ENCODE data around the gene ITGB5. TPM values are rescaled to one million over a fixed set of nuclear protein-coding genes. Genes with fewer than 3 reads are reported as not detected.

ITGB5 gene
- total RNA-seq, 1 experiment from 2014 or later, result 116 TPM

DNA sequence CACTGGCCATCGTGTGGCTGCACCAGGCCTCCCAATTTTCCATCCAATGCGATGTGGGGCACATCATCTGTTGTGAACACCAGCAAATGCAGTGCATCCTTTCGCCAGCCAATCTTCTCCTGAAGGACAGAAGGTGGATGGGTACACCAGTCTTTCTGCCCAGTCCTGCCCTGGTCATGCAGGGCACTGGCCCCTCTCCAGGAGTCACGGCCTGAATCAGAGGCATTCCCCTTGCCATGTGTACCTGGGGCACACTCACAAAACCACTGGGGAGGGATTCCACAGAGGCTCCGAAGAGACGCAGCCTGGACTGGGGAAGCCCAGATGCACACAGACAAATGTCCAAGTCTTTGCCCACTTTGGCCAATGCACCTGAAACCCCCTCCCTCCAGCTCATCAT lies 65.8 kb downstream of the ITGB5 start:
- Histone ChIP-seq H3K27ac (ENCODE audit: low read depth, low read length, poor library complexity, severe bottlenecking) (no peak overlapping the region), H3K36me3 (ENCODE audit: insufficient read depth, low read length, poor library complexity, severe bottlenecking) (peaks cover 18% of the 10 kb centered on the region), H3K27me3 (replicated peaks; ENCODE audit: insufficient read depth, low read depth, low read length, poor library complexity) (no peaks in the 10 kb centered on the region), H3K4me1 (ENCODE audit: insufficient read depth, low read length, poor library complexity, severe bottlenecking) (no peaks in the 10 kb centered on the region), H3K4me3 (ENCODE audit: low read depth, low read length, poor library complexity, severe bottlenecking) (no peak overlapping the region), H3K9me3 (ENCODE audit: low read depth, low read length, poor library complexity, severe bottlenecking) (no peaks in the 10 kb centered on the region)
- CTCF ChIA-PET, result no interaction called here
- no TSS peak for BruUV-seq (replicated peaks)
- POLR2A ChIA-PET (ENCODE audit: low non-redundant PET), result no interaction called here
- no peak for DNase-seq (ENCODE audit: low spot score)
- TF ChIP-seq, protein P1, sequence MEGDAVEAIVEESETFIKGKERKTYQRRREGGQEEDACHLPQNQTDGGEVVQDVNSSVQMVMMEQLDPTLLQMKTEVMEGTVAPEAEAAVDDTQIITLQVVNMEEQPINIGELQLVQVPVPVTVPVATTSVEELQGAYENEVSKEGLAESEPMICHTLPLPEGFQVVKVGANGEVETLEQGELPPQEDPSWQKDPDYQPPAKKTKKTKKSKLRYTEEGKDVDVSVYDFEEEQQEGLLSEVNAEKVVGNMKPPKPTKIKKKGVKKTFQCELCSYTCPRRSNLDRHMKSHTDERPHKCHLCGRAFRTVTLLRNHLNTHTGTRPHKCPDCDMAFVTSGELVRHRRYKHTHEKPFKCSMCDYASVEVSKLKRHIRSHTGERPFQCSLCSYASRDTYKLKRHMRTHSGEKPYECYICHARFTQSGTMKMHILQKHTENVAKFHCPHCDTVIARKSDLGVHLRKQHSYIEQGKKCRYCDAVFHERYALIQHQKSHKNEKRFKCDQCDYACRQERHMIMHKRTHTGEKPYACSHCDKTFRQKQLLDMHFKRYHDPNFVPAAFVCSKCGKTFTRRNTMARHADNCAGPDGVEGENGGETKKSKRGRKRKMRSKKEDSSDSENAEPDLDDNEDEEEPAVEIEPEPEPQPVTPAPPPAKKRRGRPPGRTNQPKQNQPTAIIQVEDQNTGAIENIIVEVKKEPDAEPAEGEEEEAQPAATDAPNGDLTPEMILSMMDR (conservative IDR thresholded peaks at IDR 0.05; ENCODE audit: low read depth, low read length), result no peak
- TF ChIP-seq EZH2 (IDR thresholded peaks at IDR 0.05; ENCODE audit: borderline replicate concordance, low read depth, low read length, poor library complexity, severe bottlenecking), result no peak
- intact Hi-C loops (cut with micrococcal nuclease; ENCODE audit: unreplicated experiment), result no loop called here

DNA sequence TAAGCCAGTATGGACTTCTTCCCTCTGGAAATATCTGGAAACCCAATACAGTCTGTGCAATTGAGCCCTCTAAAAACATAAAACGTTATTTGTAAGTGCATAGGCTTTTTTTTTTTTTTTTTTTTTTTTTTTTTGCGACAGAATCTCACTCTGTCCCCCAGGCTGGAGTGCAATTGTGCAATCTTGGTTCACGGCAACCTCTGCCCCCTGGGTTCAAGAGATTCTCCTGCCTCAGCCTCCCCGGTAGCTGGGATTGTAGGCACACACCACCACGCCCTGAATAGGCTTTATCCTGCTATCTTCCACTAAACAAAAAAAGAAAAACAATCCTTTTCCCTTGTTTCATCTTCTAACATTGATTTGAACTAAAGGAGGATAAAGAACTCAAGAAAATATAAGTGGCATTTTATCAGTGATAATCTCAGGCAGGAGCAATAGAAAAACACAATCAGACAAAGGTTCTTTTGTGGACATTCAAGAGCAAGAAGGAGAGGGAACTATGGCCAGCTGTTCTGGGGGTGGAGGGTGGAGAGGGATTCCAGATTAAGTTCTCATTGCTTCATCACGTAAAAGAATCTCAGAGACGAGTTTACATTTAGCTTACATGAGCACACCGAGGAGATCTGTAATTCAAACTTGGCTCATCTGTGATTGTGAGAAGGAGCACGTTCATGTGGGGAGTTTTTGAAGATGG lies 68.6 kb downstream of the ITGB5 start:
- CTCF ChIA-PET, result no interaction called here
- Histone ChIP-seq H3K36me3 (ENCODE audit: insufficient read depth, low read length, poor library complexity, severe bottlenecking) (peaks cover 13% of the 10 kb centered on the region), H3K4me1 (ENCODE audit: insufficient read depth, low read length, poor library complexity, severe bottlenecking) (no peaks in the 10 kb centered on the region), H3K4me3 (ENCODE audit: low read depth, low read length, poor library complexity, severe bottlenecking) (no peak overlapping the region), H3K9me3 (ENCODE audit: low read depth, low read length, poor library complexity, severe bottlenecking) (no peaks in the 10 kb centered on the region), H3K27me3 (replicated peaks; ENCODE audit: insufficient read depth, low read depth, low read length, poor library complexity) (no peaks in the 10 kb centered on the region), H3K27ac (ENCODE audit: low read depth, low read length, poor library complexity, severe bottlenecking) (no peak overlapping the region)
- BruUV-seq (replicated peaks), result no TSS peak
- intact Hi-C loops (cut with micrococcal nuclease; ENCODE audit: unreplicated experiment), result no loop called here
- POLR2A ChIA-PET (ENCODE audit: low non-redundant PET), result no interaction called here
- DNase-seq (ENCODE audit: low spot score), result no peak
- no peak for TF ChIP-seq EZH2 (IDR thresholded peaks at IDR 0.05; ENCODE audit: borderline replicate concordance, low read depth, low read length, poor library complexity, severe bottlenecking)
- TF ChIP-seq, protein P1 (conservative IDR thresholded peaks at IDR 0.05; ENCODE audit: low read depth, low read length), result no peak

DNA sequence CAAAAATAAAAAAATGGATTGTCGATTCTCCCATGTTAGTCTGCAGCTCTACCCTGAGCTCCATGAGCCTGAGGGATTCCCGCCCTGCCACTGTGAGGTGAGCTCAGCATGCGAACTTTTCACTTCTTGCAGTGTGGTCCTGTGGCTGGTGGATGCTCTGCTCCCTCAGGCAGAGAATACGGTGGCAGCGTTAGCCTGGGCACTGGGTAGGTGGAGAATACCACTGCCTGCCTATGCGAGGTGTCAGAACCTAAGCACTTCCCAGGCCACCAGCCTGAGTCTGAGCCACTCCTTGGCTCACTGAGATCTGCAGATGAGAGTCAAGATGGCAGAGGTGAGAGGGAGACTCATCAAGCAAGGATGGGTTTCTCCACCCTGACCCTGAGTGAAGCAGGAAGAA lies 70.1 kb downstream of the ITGB5 start:
- H3K4me3 ChIP-seq (ENCODE audit: low read depth, low read length, poor library complexity, severe bottlenecking), result no peak overlapping the region
- H3K27ac ChIP-seq (ENCODE audit: low read depth, low read length, poor library complexity, severe bottlenecking), result no peak overlapping the region
- no peaks in the 10 kb centered on the region for H3K9me3 ChIP-seq (ENCODE audit: low read depth, low read length, poor library complexity, severe bottlenecking)
- ChIA-PET POLR2A (ENCODE audit: low non-redundant PET) (no interaction called here), CTCF (no interaction called here)
- DNase-seq (ENCODE audit: low spot score), result no peak
- BruUV-seq (replicated peaks), result no TSS peak
- peaks cover 13% of the 10 kb centered on the region for H3K36me3 ChIP-seq (ENCODE audit: insufficient read depth, low read length, poor library complexity, severe bottlenecking)
- TF ChIP-seq EZH2 (IDR thresholded peaks at IDR 0.05; ENCODE audit: borderline replicate concordance, low read depth, low read length, poor library complexity, severe bottlenecking), result no peak
- TF ChIP-seq, protein P1 (conservative IDR thresholded peaks at IDR 0.05; ENCODE audit: low read depth, low read length), result no peak
- intact Hi-C loops (cut with micrococcal nuclease; ENCODE audit: unreplicated experiment), result no loop called here
- H3K4me1 ChIP-seq (ENCODE audit: insufficient read depth, low read length, poor library complexity, severe bottlenecking), result peaks cover 12% of the 10 kb centered on the region
- H3K27me3 ChIP-seq (replicated peaks; ENCODE audit: insufficient read depth, low read depth, low read length, poor library complexity), result no peaks in the 10 kb centered on the region
